ENCODE measurements around the gene SIPA1L3.
"Not testable (repeated sequence)": the region's sequence is repeated elsewhere in the genome, so short reads cannot be mapped to it uniquely, and the experiment has no call there.

The SIPA1L3 gene

GRCh38 chr19:38022791-38023670 lies 116.0 kb downstream of the SIPA1L3 start:
- DNase-seq (ENCODE audit: low spot score): no peak

DNA sequence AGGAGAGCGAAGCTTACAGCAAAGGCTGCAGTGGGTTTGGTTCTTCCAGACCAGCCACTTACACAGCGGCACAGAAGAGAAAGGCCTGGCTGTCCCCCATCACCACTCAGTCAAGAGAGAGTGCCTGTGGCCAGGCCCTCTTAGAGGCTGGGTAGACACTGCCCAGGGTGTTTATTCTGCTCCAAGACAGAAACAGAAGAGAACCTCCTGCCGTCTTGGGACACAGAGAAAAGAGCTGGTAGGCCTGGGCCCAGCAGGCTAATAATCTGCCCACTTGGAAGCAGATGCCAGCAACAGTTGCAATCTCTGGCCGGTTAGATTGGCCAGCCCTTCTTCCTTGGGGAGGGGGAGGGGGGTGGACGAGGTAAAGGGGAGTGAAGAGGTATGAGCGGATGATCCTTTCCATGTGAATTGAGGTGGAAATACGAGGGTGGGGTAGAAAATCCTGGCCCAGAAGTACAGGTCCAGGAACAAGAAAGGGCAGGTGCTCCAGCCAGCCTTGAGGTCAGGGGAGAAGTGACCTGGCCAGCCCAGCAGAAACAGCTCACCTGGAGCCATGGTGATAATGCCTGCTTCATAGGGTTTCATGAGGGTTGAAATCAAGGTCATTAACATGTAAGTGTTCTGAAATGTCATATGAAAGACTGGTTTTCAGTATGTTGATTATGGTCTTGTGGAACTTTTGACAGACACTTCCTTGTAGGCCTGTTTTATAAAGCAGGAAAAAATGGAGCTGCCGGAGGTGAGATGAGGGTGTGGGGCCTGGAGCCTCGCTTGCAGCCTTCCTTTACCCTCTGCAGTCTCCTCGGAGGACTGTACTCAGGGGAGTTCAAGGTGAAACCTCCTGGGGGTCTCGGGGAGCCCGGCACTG lies 116.9 kb downstream of the SIPA1L3 start:
- no peak for DNase-seq (ENCODE audit: low spot score)

GRCh38 chr19:38024992-38025908 lies 118.2 kb downstream of the SIPA1L3 start:
- no peak for DNase-seq (ENCODE audit: low spot score)

GRCh38 chr19:38025909-38026307 lies 118.9 kb downstream of the SIPA1L3 start:
- DNase-seq (ENCODE audit: low spot score): no peak

GRCh38 chr19:38028913-38029510 lies 122.0 kb downstream of the SIPA1L3 start:
- DNase-seq (ENCODE audit: low spot score): no peak

GRCh38 chr19:38030001-38030400 lies 123.0 kb downstream of the SIPA1L3 start:
- DNase-seq (ENCODE audit: low spot score): not testable (repeated sequence)

DNA sequence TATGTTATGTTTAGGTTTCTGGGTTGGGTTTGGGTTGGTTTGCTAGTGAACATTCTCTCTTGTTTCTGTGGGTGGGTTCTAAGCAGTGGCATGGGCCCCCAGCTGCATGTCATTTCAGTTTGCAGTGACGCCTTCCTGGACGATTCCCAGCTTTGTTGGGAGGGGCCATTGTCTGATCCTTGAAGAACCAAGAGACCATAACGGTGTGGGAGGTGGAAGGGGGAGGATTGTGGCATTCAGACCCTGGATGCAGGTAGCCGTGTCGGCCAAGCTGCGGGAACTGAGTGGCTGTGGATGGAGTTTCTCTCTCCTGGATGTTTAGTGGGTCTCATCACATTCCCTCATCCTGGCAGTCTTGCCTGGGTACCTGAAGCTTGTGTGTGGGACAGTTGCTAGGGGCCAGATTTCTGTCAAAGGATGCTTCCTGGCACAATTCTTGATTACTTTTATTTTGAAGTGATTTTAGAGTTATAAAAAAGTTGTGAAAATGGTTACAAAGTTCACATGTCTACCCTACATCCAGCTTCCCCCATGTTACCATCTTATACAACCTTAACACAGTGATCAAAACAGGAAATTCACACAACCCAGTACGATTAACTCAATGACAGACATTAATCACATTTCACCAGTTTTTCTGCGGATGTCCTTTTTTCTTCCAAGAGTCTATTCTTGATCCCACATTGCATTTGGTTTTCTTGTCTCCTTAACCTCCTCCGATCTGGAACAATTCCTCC lies 123.8 kb downstream of the SIPA1L3 start:
- DNase-seq (ENCODE audit: low spot score): no peak

DNA sequence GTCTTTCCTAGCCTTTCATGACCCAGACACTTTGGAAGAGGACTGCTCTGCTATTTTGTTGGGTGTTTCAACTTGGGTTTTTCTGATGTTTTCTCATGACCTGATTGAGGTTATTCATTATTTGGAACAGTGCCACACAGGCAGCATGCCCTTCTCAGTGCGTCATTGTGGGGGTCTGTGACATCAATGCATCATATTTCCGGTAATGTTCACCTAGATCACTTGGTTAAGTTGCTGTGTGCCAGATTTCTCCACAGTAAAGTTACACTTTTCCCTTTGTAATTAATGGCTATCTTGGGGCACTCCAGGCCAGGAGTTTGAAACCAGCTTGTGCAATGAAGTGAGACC lies 124.4 kb downstream of the SIPA1L3 start:
- no peak for DNase-seq (ENCODE audit: low spot score)

DNA sequence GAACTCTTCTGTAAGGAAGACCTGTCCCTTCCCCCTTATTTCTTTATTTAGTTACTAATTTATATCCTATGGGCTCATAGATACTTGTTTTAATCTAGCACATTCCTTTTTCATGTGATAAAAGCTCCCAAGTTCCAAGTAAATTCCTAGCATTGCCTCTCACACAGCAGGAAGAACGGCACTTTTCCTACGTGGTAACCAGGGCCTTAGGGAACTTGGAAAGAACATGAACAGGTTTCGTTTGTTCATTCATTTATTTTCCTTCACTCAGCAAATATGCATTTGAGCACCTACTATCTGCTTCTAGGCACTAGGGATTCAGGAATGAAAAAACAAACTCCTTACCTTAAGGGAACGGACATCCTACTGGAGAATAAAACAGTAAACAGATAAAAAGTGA lies 125.1 kb downstream of the SIPA1L3 start:
- no peak for DNase-seq (ENCODE audit: low spot score)

DNA sequence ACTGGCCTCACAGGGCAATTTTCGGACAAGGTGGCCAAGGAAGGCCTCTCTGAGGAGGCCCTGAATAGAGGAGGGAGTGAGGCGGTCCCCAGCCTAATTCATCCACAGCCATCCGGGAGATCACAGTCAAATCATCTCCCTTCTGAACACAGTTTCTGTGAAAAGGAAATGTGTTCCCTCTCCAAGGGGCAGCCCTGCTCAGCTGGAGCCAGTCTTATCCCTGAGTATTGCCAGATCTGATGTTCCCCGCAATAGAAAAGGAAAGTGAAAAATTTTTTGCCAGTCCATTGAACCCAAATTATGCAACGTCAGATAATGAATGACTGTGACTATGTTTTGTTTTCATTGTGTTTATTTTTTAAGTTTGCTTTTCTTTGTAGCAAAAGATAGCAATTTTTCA lies 125.9 kb downstream of the SIPA1L3 start:
- no peak for DNase-seq (ENCODE audit: low spot score)

GRCh38 chr19:38033658-38034491 lies 126.9 kb downstream of the SIPA1L3 start:
- DNase-seq (ENCODE audit: low spot score): no peak

- DNase-seq (ENCODE audit: low spot score): no peak
Measured at GRCh38 chr19:38034492-38034860, 127.5 kb downstream of the SIPA1L3 start.

GRCh38 chr19:38035515-38036495 lies 128.8 kb downstream of the SIPA1L3 start:
- no peak for DNase-seq (ENCODE audit: low spot score)

DNA sequence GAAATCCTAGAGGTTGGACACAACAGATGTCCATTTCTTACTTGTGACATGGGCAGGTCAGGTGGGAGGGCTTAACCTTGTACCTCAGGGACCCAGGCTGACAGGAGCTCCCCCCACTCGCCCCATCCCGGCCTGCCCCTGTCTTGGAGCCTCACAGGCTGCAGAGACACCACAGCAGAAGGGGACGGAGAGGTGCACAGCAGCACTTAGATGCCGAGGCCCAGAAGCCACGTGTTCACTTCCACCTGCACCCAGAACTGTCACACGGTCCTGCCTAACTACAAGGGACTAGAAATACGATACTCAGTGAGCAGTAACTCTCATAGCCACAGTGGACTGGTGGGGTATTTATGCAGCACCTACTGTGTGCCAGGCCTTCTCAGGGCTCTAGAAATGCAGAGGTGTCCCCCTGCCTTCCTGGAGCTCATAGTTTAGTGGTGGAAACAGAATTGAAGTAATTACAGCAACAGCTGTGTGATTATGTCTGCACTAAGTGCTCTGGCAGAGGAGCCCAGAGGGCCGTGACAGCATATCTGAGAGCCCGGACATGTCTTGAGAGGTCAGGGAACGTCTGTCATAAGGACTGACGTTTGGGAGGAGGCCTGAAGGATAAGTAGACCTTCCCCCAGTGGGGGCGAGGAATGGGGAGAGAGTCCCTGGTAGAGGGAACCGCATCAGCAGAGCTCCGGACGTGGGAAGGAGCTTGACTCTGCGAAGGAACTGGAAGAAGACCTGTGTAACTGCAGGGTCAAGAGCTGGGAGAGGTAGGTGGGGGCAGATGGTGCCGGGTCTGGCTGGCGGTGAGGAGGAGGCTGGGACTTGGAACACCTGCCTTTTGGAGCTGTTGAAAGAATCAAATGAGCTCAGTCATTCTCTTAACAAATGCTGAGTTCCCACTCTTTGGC lies 130.0 kb downstream of the SIPA1L3 start:
- no peak for DNase-seq (ENCODE audit: low spot score)

GRCh38 chr19:38039966-38040365 lies 133.0 kb downstream of the SIPA1L3 start:
- DNase-seq (ENCODE audit: low spot score): peak; percentile 25

DNA sequence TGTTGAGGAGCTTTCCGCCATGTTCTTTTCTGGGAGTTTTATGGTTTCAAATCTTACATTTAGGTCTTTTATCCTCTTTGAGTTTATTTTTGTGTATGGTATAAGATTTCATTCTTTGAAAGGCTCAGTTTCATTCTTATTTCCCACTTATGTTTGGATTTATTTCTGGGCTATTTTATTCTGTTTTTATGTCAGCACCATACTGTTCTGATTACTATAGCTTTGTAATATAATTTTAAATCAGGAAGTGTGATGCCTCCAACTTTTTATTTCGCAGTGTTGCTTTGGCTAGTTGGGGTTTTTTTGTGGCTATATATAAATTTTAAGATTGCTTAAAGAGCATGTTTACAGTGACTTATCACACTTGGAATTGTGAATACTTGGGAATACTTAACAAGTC lies 135.1 kb downstream of the SIPA1L3 start:
- no peak for DNase-seq (ENCODE audit: low spot score)

DNA sequence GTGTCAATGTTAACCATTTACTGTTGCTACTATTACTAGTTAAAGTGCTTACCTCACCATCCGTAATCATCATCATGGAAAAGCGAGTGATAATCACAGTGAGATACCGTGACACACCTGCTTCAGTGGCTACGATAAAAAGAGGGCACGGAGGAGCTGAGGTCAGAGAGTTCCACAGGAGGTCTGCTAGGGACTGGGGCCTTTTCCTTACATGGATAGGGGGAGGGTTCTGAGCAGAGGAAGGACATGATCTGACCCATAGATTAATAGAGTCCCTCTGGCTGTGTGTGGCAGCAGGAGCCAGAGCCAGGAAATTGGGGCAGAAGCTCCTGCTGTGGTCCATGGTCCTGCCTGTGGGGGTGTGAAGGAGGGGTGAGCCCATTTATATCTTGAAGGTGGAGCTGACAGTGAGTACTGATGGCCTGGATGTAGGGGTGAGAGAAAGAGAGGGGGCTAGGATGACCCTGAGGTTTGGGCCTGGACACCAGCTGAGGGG lies 136.7 kb downstream of the SIPA1L3 start:
- DNase-seq (ENCODE audit: low spot score): no peak

Data from activated CD4-positive, alpha-beta T cell treated with anti-CD3 and anti-CD28 coated beads, Interleukin-2, Interleukin-4, amounts not matched to agents 100 ng/mL and 50 ng/mL, durations not matched to agents 16 hours and 8 hours (primary cell).